Parathyroid adenoma (tissue), 2 donors: ENCODE results near the gene PTPRM.

Experiments
- H2AFZ ChIP-seq: fragments of 300-600 bp; sonication (generic); one replicate; pipeline ENCODE4 v1.7.0; 2017; ENCODE audit warnings: antibody characterized with exemption, mild to moderate bottlenecking
- H3K27ac ChIP-seq: fragments of 300-600 bp; sonication (generic); one replicate; pipeline ENCODE4 v1.7.0; 2017
- H3K27me3 ChIP-seq: fragments of 300-600 bp; sonication (generic); one replicate; pipeline ENCODE4 v1.7.0; 2017; ENCODE audit warnings: low read length; ENCODE audit not compliant: control insufficient read depth, insufficient read depth
- H3K36me3 ChIP-seq: fragments of 300-600 bp; sonication (generic); one replicate; pipeline ENCODE4 v1.7.0; 2017; ENCODE audit warnings: low read length; ENCODE audit not compliant: control insufficient read depth, insufficient read depth
- H3K4me1 ChIP-seq: fragments of 300-600 bp; sonication (generic); one replicate; pipeline ENCODE4 v1.7.0; 2017; ENCODE audit warnings: control low read depth
- H3K4me2 ChIP-seq: fragments of 300-600 bp; sonication (generic); one replicate; pipeline ENCODE4 v1.7.0; 2017; ENCODE audit warnings: low read length
- H3K4me3 ChIP-seq: fragments of 300-600 bp; sonication (generic); one replicate; pipeline ENCODE4 v1.7.0; 2017; ENCODE audit warnings: low read depth, low read length
- H3K79me2 ChIP-seq: fragments of 300-600 bp; sonication (generic); one replicate; pipeline ENCODE4 v1.7.0; 2017; ENCODE audit warnings: control low read depth
- H3K9ac ChIP-seq: fragments of 300-600 bp; sonication (generic); one replicate; pipeline ENCODE4 v1.7.0; 2017; ENCODE audit warnings: mild to moderate bottlenecking
- H3K9me3 ChIP-seq: fragments of 300-600 bp; sonication (generic); one replicate; pipeline ENCODE4 v1.7.0; 2017; ENCODE audit warnings: low read length; ENCODE audit not compliant: control insufficient read depth
- TF ChIP-seq, protein P1 (sequence below): fragments of 300-600 bp; sonication (generic); IDR thresholded peaks from one replicate; pipeline ENCODE4 v1.7.0; 2017; ENCODE audit warnings: antibody characterized with exemption, mild to moderate bottlenecking
- donor health status: primary hyperparathyroidism.

PTPRM gene

DNA sequence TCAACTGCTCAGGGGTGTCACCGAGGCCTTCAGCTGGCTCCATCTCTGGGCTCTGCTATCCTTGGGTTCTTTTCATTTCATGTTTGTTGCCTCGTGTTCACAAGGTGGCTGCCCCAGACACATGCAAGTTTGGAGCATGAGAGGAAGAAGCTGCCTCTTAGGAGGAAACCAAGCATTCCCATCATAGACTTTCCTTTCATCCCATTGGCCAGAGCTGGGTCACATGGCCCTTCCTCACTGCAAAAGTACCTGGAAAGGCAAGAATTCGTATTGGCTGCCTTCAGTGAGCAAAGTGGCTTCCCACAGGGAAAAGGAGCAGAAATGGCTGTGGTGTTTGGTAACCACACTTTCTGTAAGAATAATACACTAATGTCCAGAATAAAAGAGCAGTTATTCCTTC is 886.4 kb downstream of the PTPRM start:
- Histone ChIP-seq H2AFZ (no peak overlapping the region), H3K36me3 (no peaks in the 10 kb centered on the region), H3K9me3 (no peaks in the 10 kb centered on the region), H3K79me2 (no peaks in the 10 kb centered on the region), H3K27me3 (no peaks in the 10 kb centered on the region), H3K9ac (no peak overlapping the region), H3K27ac (no peak overlapping the region), H3K4me2 (no peak overlapping the region), H3K4me3 (no peak overlapping the region), H3K4me1 (no peaks in the 10 kb centered on the region)
- TF ChIP-seq, protein P1, sequence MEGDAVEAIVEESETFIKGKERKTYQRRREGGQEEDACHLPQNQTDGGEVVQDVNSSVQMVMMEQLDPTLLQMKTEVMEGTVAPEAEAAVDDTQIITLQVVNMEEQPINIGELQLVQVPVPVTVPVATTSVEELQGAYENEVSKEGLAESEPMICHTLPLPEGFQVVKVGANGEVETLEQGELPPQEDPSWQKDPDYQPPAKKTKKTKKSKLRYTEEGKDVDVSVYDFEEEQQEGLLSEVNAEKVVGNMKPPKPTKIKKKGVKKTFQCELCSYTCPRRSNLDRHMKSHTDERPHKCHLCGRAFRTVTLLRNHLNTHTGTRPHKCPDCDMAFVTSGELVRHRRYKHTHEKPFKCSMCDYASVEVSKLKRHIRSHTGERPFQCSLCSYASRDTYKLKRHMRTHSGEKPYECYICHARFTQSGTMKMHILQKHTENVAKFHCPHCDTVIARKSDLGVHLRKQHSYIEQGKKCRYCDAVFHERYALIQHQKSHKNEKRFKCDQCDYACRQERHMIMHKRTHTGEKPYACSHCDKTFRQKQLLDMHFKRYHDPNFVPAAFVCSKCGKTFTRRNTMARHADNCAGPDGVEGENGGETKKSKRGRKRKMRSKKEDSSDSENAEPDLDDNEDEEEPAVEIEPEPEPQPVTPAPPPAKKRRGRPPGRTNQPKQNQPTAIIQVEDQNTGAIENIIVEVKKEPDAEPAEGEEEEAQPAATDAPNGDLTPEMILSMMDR = no peak

DNA sequence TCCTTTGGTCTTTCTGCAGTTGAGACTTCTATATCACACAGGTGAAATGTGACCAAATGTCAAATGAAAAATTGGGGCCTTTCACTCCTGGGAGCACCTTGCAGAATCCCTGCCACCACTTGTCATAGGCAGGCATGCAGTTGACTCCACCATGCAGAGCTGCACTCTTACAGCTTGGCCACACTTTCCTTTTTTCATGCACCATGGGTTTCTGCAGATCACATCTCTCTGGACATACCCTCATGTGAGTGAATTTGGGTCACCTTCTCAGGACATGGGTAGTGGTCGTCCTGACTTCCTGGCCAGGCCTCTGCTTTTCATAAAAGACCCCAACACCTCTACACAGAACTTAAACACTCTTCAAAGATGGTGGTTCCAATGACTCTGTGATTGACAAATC is 887.0 kb downstream of the PTPRM start:
- H3K4me1 ChIP-seq = no peaks in the 10 kb centered on the region
- TF ChIP-seq, protein P1 = no peak
- no peak overlapping the region for H3K4me3 ChIP-seq
- no peak overlapping the region for H3K4me2 ChIP-seq
- no peaks in the 10 kb centered on the region for H3K9me3 ChIP-seq
- no peaks in the 10 kb centered on the region for H3K36me3 ChIP-seq
- no peak overlapping the region for H2AFZ ChIP-seq
- H3K79me2 ChIP-seq = no peaks in the 10 kb centered on the region
- no peak overlapping the region for H3K9ac ChIP-seq
- H3K27me3 ChIP-seq = no peaks in the 10 kb centered on the region
- no peak overlapping the region for H3K27ac ChIP-seq

DNA sequence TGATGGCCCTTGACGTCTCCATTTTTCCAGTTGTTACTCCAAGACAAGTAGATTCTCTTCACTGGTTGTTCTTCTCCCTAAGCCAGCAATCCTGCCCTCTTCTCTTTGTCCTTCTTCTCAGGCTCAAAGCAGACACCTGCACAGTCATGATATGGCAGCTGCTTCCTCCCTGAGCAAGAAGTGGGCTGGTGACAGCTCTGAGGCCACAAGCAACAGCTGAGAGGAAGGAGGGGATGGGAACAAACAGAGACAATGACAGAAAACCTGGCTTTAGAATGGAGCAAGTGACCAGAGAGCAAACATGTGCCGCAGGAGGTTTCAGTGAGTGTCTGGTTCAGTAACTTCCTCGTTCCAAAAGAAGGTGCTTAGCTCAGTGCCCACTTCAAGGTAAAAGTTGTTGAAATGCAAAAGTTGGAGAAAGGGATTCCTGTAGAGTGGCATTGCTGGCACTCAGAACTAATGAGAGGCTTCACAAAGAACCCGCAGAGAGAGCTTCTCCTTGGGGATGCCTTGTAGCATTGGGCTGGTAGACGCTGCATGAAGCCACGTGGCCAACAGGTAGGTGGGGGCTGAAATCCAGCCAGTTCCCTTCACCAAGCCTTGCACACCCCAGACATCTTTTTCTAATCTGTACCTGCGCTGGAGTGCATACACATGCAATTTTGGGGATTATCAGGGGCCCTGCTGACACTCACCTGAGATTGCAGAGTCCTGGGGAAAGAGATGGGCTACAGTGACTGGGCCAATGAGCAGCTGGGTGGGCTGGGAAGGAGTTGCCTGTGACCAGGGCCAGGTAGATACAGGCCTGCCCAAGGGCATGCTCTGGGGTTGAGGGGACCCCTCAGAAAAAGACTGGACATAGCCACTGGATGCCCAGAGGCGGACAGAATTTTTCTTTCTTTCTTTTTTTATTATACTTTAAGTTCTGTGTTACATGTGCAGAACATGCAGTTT is 888.8 kb downstream of the PTPRM start:
- H3K36me3 ChIP-seq = no peaks in the 10 kb centered on the region
- no peak overlapping the region for H2AFZ ChIP-seq
- no peak overlapping the region for H3K4me2 ChIP-seq
- TF ChIP-seq, protein P1 = no peak
- no peaks in the 10 kb centered on the region for H3K79me2 ChIP-seq
- H3K4me1 ChIP-seq = no peaks in the 10 kb centered on the region
- H3K9me3 ChIP-seq = no peaks in the 10 kb centered on the region
- H3K27me3 ChIP-seq = no peaks in the 10 kb centered on the region
- H3K27ac ChIP-seq = no peak overlapping the region
- H3K4me3 ChIP-seq = no peak overlapping the region
- no peak overlapping the region for H3K9ac ChIP-seq
